HL-60/S4 treated with retinoic acid at 250 ng/mL for 4 days and 3 days (cell line): ENCODE results near the gene MDN1.
"Not testable (repeated sequence)": the region's sequence is repeated elsewhere in the genome, so short reads cannot be mapped to it uniquely, and the experiment has no call there.

Source experiments
- in situ Hi-C: fragments of 300-500 bp; cut with MboI; formaldehyde crosslinking; loops from 2 replicates; pipeline ENCODE4 v1.7.0; 2022; ENCODE audit warnings: low sequenced_read_pairs

The MDN1 gene

DNA sequence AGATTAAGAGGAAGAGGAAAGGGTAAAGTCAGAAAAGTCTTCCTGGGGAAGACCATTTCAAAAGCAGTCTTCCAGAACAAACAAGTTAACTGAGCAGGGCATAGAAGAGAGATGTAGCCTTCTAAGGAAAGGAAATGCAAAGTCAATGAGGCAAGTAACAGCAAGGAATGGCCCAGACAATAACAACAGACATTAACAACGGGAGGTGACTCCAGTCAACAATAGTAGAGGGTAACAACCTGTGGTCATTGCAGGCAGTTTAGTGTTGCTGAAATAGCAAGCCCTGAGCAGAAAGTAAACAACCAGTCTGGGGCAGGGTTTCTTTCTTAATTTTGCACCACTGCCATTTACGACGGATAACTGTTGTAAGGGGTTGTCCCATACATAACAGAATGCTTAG lies 2.1 kb downstream of the MDN1 start:
- in situ Hi-C loops, result no loop called here

GRCh38 chr6:89813422-89813821 lies 6.2 kb downstream of the MDN1 start:
- in situ Hi-C loops, result not testable (repeated sequence)

DNA sequence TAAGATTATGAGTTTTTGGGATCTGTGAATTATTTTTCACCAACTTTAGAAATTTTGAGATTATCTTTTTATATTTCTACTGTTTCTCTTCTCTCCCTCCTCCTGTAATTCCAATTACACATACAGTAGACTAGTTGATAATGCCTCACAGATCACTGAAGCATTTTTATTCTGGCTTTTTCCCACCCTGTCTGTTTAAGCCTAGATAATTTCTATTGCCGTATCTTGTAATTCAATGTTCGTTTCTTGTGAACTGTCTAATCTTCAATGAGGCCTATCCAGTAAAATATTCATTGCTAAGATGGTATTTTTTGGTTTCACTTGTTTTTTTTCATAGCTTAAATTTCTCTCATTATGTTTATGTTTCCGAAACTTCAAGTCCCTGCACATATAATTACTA lies 12.0 kb downstream of the MDN1 start:
- in situ Hi-C loops, result no loop called here

- in situ Hi-C loops, result no loop called here
Observed at GRCh38 chr6:89805814-89806371, 13.7 kb downstream of the MDN1 start.

DNA sequence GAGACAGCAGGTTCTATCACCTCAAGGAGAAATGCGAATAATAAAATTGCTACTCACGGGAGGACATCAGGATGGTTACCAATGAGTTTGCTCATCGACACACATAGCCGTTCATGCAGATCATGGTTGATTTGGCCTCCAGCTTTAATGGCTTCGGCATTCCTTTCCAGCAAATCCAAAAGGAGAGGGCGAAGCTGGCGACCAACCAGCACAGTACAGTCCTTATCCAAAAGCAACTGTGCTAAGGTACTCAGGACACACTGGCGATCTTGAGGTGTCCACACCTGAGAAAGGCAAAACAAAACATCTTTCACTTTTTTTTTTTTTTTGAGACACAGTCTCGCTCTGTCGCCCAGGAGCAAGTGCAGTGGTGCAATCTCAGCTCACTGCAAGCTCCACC lies 16.3 kb downstream of the MDN1 start:
- in situ Hi-C loops, result no loop called here

- in situ Hi-C loops, result no loop called here
Observed at GRCh38 chr6:89799756-89800155, 19.8 kb downstream of the MDN1 start.

DNA sequence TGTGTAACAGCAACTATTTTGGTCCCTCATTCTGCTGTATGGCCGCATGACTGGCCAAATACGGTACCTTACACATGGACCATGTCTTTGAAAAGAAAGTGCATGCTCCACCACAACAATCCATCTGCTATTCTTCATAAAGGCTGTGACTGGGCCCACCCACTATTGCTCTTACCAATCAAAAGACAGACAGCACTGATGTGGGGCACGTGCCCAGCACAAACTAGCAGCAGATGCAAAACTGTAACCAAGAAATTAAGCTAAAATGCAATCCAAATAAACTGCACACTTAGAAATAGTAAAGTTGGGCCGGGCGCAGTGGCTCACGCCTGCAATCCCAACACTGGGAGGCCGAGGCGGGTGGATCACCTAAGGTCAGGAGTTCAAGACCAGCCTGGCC lies 20.5 kb downstream of the MDN1 start:
- in situ Hi-C loops, result no loop called here

GRCh38 chr6:89797317-89797716 lies 22.3 kb downstream of the MDN1 start:
- in situ Hi-C loops, result no loop called here

GRCh38 chr6:89794324-89794723 lies 25.3 kb downstream of the MDN1 start:
- in situ Hi-C loops, result no loop called here

DNA sequence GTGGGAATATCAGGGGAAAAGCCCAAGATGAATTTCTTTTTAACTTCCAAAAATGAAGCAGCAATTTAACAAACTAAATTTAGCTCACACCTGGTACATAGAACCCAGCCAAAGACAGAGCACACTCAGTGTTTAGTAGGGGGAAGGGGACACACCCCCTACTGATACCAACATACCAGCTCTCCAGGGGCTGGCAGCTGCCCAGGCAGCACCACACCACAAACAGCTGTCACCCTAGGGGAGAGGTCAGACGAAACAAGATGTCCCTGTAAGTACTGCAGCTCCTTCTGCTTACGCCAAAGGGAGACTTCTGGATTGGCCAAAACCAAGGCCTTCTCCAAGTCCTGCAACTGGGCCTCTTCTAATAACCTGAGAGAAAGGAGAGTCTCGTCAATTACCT lies 26.0 kb downstream of the MDN1 start:
- in situ Hi-C loops, result no loop called here

- in situ Hi-C loops, result no loop called here
Observed at GRCh38 chr6:89792881-89793280, 26.7 kb downstream of the MDN1 start.

- in situ Hi-C loops, result no loop called here
Observed at GRCh38 chr6:89790403-89790802, 29.2 kb downstream of the MDN1 start.

GRCh38 chr6:89789980-89790379 lies 29.6 kb downstream of the MDN1 start:
- in situ Hi-C loops, result no loop called here

DNA sequence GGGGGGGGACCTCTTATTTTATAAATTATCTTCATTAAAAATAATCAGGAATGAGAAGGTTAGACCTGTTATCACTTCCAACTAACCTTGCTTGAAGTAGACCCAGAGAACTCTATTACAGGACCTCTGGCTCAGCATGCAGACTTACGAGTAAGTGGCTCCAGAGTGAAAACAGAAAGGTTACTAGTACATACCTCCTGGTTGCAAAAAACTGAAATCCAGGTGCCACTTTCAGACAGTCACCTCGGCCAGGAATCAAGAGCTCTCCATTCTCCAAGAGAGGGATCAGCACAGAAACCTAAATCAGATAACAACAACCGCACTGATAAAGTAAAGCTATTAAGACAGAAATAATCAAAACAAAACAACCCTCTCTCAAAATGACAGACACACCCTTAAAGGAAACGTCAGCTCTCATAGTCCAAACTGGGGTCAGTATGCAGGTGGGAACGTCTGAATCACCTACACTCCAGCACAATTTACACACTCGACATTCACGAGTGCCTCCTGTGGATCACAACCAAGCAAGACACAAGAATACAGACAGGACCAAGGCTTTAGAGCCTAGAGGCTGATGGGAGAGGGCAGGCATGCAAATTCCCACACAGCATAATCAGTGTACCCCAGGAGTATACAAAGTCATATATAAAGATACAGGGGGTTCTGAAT lies 31.8 kb downstream of the MDN1 start:
- in situ Hi-C loops, result no loop called here

GRCh38 chr6:89786970-89787369 lies 32.6 kb downstream of the MDN1 start:
- in situ Hi-C loops, result no loop called here

- in situ Hi-C loops, result no loop called here
Observed at GRCh38 chr6:89784838-89785237, 34.8 kb downstream of the MDN1 start.

DNA sequence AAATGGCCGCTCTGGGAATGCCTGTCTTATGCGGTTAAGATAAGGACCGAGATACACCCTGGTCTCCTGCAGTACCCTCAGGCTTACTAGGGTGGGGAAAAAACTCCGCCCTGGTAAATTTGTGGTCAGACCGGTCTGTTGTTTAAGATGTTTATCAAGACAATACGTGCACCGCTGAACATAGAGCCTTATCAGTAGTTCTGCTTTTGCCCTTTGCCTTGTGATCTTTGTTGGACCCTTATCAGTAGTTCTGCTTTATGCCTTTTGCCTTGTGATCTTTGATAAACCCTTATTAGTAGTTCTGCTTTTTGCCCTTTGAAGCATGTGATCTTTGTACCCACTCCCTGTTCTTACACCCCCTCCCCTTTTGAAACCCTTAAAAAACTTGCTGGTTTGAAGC lies 36.3 kb downstream of the MDN1 start:
- in situ Hi-C loops, result not testable (repeated sequence)

GRCh38 chr6:89782222-89782621 lies 37.4 kb downstream of the MDN1 start:
- in situ Hi-C loops, result no loop called here

GRCh38 chr6:89781070-89782034 lies 38.2 kb downstream of the MDN1 start:
- in situ Hi-C loops, result no loop called here

GRCh38 chr6:89777455-89777854 lies 42.1 kb downstream of the MDN1 start:
- in situ Hi-C loops, result no loop called here

DNA sequence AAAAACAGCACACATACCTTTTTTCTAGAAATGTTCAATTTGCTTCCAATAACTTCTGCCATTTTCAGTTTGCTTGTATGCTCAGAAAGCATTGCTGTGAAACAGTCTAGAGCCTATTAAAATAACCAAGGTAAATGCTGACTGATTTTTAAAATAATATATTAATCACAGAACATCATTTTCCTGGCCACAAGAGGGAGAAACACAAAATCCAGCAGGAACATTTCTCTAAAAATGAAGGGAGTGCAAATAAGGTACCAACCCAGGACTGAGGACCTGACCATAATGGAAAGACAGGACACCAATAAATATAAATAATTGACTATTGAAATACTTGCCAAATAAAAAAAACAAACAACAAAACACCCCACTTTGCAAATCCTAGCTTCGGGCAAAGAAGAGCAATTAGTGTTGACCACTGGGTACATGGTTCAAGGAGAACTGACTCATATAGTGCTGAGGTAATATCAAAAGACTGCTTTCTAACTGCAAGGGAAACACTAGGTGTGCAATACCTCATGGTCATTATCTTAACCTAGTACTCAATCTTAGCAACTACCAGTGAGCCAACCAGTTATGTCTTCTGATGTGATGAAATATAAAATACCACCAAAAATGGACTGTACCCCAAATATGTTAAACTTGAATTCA lies 42.9 kb downstream of the MDN1 start:
- in situ Hi-C loops, result no loop called here
